IPS-15b (cell line): ENCODE data around the gene BLOC1S3.
A peak's percentile ranks its signal among the peaks of the same experiment; 100 is the strongest.

Experiments
- H3K27me3 ChIP-seq: one replicate; pipeline ENCODE4 v1.6.1; 2013; ENCODE audit warnings: low read length; ENCODE audit not compliant: control insufficient read depth, insufficient read depth
- H3K36me3 ChIP-seq: one replicate; pipeline ENCODE4 v1.6.1; 2013; ENCODE audit warnings: low read length; ENCODE audit not compliant: control insufficient read depth, insufficient read depth
- H3K4me1 ChIP-seq: one replicate; pipeline ENCODE4 v1.6.1; 2013; ENCODE audit warnings: mild to moderate bottlenecking, low read length; ENCODE audit not compliant: control insufficient read depth, insufficient read depth
- H3K4me3 ChIP-seq: one replicate; pipeline ENCODE4 v1.5.1; 2013; ENCODE audit warnings: low read depth, low read length
- H3K9ac ChIP-seq: one replicate; pipeline ENCODE4 v1.6.1; 2013; ENCODE audit warnings: low read depth, mild to moderate bottlenecking, low read length
- H3K9me3 ChIP-seq: one replicate; pipeline ENCODE4 v1.6.1; 2013; ENCODE audit warnings: mild to moderate bottlenecking, low read length; ENCODE audit not compliant: control insufficient read depth, insufficient read depth

Gene BLOC1S3

DNA sequence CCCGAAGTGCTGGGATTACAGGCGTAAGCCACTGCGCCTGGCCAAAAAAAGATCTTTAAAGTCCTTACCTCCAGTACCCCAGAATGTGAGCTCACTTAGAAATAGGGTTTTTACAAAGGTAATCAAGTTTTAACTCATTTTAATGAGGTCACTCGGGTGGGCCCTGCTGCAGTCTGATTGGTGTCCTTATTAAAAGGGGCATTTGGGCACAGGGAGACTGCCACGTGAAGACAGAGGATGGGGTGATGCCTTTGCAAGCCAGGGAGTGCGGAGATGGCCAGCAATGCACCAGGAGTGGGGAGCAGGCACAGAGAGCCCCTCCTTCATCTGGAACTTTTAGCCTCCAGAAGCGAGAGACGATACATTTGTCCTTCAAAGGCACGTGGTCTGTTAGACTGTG is 29.5 kb upstream of the BLOC1S3 start:
- no peaks in the 10 kb centered on the region for H3K9me3 ChIP-seq
- H3K4me3 ChIP-seq: no peak overlapping the region
- peaks cover 11% of the 10 kb centered on the region for H3K27me3 ChIP-seq
- no peak overlapping the region for H3K9ac ChIP-seq
- peaks cover 3% of the 10 kb centered on the region for H3K4me1 ChIP-seq
- peaks cover 15% of the 10 kb centered on the region for H3K36me3 ChIP-seq

DNA sequence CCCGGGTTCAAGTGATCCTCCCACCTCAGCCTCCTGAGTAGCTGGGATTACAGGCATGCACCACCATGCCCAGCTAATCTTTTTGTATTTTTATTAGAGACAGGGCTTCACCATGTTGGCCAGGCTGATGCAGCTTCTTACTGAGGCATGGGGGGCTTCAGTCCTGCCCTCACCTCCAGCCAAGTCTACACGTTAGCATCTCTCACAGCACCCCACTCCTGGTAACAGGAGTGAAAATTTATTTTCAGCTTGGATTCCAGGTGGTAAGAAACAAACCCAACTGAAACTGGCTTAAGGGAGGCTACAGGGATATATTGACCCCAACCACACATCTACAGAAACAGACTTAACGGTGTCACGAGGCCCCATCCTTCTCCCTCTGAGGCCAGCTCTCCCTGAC is 28.4 kb upstream of the BLOC1S3 start:
- Histone ChIP-seq H3K4me1 (peaks cover 5% of the 10 kb centered on the region), H3K9me3 (no peaks in the 10 kb centered on the region), H3K4me3 (no peak overlapping the region), H3K9ac (no peak overlapping the region), H3K36me3 (peaks cover 14% of the 10 kb centered on the region), H3K27me3 (peaks cover 11% of the 10 kb centered on the region)

DNA sequence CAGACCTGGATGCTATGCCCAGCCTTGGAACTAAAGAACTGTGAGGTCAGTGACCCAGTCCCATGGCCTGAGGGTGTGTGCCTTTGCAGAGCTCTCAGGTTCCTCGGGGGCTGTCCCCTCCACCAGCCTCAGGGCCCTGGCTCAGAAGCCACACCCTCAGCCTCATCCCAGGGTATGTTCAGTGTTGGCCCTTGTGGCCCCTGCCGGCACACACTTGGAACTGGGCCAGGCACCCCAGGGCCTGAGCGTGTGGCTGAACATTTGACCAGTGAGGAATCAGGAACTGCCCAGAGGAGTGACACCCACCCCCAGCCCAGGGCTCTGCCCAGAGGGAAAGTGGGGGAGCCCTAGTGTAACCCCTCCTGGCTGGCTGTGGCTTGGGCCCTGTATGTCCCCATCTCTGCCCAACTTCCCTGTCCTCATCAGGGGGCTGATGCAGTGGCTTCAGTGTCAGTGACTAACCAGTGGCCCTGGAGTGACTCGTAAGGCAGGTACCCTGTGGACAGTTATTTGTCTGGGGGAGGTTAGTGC is 27.8 kb upstream of the BLOC1S3 start:
- H3K27me3 ChIP-seq: peaks cover 11% of the 10 kb centered on the region
- no peaks in the 10 kb centered on the region for H3K9me3 ChIP-seq
- H3K4me3 ChIP-seq: no peak overlapping the region
- peaks cover 5% of the 10 kb centered on the region for H3K4me1 ChIP-seq
- H3K36me3 ChIP-seq: peaks cover 11% of the 10 kb centered on the region
- no peak overlapping the region for H3K9ac ChIP-seq

DNA sequence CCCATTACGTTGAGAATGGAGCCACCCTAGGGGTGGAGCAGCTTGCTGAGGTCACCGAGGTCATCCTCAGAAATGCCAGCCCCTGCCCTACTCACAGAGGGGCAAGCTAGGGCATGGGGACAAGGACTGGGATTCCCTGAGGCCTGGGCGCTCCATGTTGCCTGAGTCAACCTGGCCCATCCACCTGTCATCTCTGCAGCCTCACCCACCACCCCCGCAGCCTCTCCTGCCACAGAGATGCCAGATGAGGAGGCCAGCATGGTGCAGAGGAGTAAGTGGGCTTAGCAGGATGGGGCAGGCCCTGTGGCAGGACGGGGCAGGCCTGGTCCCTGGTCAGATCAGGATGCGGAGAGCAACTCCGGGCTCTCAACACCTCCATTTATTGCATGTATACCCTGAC is 27.3 kb upstream of the BLOC1S3 start:
- Histone ChIP-seq H3K4me3 (no peak overlapping the region), H3K4me1 (peaks cover 5% of the 10 kb centered on the region), H3K9me3 (no peaks in the 10 kb centered on the region), H3K9ac (no peak overlapping the region), H3K36me3 (peaks cover 8% of the 10 kb centered on the region), H3K27me3 (peaks cover 11% of the 10 kb centered on the region)

DNA sequence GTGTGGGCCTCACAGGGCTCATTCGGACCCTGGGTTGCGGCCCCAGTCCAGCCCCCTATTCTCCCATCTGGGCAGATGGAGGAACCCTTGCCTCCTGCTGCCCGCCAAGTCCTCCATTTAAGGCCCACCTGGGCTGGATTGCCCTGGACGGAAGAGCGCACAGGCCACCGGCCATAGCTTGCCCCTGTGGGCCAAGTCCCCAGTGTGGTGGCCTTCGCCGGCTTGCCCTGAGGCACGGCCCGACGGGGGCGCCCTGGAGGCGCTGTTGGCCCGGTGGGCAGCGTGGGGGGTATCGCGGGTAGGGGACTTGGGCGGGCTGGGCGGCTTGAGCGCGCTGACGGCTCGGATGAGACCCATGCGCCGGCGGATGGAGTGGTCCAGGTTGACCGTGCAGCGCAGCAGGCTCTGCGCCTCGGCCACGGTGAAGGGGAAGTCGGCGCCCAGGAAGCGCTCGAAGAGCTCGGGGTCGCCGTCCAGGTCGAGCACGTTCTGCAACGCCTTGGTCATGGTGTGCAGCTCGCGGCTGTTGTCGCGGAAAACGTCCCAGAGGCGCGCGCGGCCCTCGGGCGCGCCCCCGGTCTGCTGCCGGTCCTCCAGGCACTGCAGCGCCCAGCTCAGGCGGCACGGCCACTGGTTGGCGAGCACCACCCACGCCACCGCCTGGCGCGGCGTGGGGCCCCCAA is 26.6 kb upstream of the BLOC1S3 start:
- Histone ChIP-seq H3K27me3 (peaks cover 11% of the 10 kb centered on the region), H3K4me3 (no peak overlapping the region), H3K9ac (no peak overlapping the region), H3K9me3 (no peaks in the 10 kb centered on the region), H3K36me3 (peaks cover 4% of the 10 kb centered on the region), H3K4me1 (peaks cover 5% of the 10 kb centered on the region)

DNA sequence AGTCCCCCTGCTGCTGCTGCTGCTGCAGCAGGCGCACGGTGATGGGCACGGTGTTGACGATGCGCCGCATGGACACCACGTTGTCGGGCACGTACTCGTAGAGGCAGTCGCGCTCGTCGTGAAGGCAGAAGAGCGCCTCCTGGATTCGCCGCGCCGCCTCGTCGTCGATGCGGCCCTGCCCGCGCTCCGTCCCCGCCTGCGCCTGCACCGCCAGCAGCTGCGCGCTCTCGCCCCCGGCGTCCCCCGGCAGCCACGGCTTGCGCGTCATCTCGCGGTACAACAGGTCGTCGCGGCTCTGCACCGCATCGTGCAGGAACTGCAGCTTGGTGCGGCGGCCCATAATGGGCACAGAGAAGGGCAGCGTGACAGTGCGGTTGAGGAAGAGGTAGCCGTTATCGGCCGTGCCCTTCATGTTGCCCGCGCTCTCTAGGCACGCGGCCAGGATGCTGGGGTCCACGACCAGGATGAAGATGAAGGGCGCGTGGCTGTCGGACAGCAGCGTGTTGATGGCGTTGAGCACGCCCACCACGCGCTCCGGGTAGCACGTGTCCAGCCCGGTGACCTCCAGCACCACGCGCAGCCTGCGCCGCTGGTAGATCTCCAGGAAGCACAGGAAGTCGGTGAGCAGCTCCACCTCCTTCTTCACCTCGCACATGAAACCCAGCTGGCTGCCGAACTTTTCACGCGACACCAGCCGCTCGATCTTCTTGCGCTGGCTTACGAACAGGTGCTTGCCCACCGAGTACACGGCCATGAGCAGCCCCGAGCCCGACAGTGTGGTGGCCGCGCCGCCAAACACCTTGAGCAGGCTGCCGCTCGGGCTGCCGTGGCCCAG is 25.9 kb upstream of the BLOC1S3 start:
- Histone ChIP-seq H3K9me3 (no peaks in the 10 kb centered on the region), H3K27me3 (peaks cover 11% of the 10 kb centered on the region), H3K36me3 (peaks cover 4% of the 10 kb centered on the region), H3K4me3 (peak overlapping the region; percentile 49), H3K4me1 (peaks cover 5% of the 10 kb centered on the region), H3K9ac (no peak overlapping the region)

DNA sequence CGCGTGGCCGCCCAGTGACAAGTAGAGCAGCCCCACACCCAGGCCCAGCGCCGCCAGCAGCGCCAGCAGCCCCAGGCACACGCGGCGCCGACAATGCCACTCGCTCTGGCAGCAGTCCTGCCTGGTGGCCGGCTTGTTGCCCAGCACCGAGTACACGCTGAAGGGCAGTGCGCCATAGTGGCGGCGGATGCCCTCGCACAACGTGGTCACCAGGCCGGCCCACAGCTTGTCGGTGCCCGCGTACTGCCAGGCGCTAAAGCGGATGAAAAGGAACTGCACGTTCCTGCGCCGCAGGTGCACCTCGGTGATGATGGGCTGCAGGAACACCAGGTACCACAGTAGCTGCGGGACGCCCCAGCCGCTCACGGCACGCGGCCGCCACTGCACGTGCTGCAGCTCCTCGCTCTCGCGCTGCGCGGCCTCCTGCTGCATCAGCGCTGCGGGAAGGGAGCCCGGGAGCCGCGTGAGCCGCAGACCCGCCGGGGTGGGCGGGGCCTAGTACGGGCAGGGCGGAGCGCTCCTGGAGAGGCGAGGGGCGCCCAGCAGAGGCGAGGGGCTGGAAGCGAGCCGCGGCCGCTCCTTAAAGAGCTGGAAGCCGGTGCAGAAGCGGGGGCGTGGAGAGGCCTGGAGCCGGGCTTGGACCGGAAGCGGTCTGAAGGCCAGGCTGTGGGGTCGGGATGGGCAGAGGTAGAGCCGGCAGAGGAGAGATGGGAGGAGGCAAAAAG is 25.1 kb upstream of the BLOC1S3 start:
- Histone ChIP-seq H3K9me3 (no peaks in the 10 kb centered on the region), H3K4me1 (peaks cover 5% of the 10 kb centered on the region), H3K4me3 (peak overlapping the region; percentile 49), H3K9ac (no peak overlapping the region), H3K27me3 (peaks cover 11% of the 10 kb centered on the region), H3K36me3 (peaks cover 4% of the 10 kb centered on the region)

DNA sequence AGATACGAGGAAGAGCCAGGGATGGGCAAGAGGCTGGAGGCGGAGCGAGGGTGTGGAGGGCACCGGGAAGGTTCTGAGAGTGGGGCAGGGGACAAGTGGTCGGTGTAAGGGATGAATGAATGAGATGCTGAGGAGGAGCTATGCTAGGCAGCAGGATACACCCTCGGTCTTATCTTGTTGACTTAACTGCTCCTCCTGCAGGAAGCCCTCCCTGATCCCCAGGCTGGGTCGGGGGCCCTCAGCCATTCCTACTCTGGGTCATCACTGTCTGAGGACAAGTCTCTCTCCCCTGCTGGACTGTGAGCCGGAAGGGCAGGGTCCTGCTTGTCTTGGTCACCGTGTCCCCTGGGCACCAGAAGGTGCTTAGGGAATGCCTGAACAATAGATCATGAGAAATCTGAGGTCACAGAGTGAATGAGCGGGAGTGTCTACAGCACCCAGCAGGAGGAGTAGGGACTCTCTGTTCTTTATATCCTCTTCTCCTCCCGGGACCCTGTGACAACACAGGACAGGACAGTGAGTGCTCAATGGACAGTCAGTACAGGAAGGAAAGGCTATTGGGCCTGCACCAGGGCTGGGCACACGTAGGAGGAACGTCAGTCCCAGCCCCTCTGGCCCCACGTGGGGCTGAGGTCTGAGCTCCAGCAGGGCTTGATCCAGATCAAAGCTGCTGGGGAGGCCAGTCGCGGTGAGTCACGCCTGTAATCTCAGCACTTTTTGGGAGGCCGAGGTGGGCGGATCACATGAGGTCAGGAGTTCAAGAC is 24.3 kb upstream of the BLOC1S3 start:
- peaks cover 4% of the 10 kb centered on the region for H3K36me3 ChIP-seq
- H3K4me1 ChIP-seq: peaks cover 5% of the 10 kb centered on the region
- peak overlapping the region; percentile 49 for H3K4me3 ChIP-seq
- H3K27me3 ChIP-seq: peaks cover 11% of the 10 kb centered on the region
- no peak overlapping the region for H3K9ac ChIP-seq
- H3K9me3 ChIP-seq: no peaks in the 10 kb centered on the region

DNA sequence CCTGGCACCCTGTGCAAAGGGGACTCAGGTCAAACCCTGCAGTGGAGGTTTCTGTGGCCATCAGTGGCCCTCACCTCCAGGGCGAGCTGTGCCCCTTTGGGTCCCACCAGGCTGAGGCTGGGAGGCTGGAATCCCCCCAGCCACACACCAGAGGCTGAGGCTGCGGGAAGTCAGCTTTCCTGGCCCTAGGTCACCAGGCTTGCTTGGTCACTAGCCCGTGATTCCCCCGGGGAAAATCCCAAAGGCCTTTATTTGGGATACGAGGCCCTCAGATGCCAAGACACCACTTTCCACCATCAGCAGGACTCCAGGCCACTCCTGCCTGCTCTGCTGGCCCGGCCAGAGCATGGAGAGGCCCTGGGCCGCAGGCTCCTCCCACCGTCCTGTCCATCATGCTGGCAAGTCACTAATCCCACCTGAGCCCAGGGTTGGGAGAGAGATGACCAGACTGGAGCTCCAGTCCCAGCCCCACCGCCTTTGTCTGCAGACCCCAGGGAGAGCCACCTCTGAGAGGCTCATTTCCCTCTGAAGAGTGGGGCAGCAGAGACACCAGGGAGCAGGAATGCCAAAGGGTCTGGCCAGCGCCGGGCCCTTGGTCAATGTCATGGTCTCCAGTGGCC is 22.5 kb upstream of the BLOC1S3 start:
- Histone ChIP-seq H3K9me3 (no peaks in the 10 kb centered on the region), H3K4me1 (peaks cover 5% of the 10 kb centered on the region), H3K9ac (no peak overlapping the region), H3K27me3 (peaks cover 11% of the 10 kb centered on the region), H3K36me3 (no peaks in the 10 kb centered on the region), H3K4me3 (no peak overlapping the region)

DNA sequence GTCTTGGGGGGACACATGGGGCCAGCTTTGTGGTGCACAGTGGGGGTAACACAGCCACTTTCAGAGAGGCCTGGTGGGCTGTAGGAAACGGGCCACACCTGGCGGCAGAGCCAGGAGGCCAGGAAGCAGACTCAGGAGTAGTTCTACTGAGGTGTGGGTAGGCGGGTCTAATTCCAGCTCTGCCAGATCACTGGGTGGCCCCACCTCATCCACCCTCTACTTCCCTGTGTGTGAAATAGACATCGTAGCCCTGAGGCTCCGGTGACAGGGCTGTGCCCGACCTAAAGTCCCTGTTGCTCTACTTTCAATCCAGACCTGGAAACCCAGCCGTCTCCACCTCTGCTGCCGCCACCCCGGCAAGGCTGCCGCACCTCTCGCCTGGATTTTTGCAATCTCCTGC is 21.8 kb upstream of the BLOC1S3 start:
- H3K4me3 ChIP-seq: no peak overlapping the region
- no peak overlapping the region for H3K9ac ChIP-seq
- H3K27me3 ChIP-seq: peaks cover 11% of the 10 kb centered on the region
- H3K36me3 ChIP-seq: no peaks in the 10 kb centered on the region
- peaks cover 5% of the 10 kb centered on the region for H3K4me1 ChIP-seq
- H3K9me3 ChIP-seq: no peaks in the 10 kb centered on the region
